NCI-H345 (cell line): ENCODE data around the gene LYZ.
"Not testable (repeated sequence)": the region's sequence is repeated elsewhere in the genome, so short reads cannot be mapped to it uniquely, and the experiment has no call there.

Experiments
- DNase-seq: peaks from one replicate; lab custom pipeline; 2025; lab: John Stamatoyannopoulos, UW

LYZ gene

DNA sequence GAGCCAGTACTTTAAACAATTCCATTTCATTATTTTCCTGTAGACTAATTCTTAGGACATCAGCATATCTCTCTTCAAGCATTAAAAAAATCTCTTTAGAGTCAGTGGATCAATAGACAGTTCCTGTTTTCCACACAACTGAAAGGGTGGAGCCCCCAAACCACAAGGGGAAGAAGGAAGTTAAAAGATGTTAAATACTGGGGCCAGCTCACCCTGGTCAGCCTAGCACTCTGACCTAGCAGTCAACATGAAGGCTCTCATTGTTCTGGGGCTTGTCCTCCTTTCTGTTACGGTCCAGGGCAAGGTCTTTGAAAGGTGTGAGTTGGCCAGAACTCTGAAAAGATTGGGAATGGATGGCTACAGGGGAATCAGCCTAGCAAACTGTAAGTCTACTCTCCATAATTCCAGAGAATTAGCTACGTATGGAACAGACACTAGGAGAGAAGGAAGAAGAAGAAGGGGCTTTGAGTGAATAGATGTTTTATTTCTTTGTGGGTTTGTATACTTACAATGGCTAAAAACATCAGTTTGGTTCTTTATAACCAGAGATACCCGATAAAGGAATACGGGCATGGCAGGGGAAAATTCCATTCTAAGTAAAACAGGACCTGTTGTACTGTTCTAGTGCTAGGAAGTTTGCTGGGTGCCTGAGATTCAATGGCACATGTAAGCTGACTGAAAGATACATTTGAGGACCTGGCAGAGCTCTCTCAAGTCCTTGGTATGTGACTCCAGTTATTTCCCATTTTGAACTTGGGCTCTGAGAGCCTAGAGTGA lies at the start of gene LYZ:
TSS of gene LYZ (plus strand) at position 220 of the 777 bp plus-strand sequence. CDS start at position 248, 28 bp downstream.
- DNase-seq = no peak

DNA sequence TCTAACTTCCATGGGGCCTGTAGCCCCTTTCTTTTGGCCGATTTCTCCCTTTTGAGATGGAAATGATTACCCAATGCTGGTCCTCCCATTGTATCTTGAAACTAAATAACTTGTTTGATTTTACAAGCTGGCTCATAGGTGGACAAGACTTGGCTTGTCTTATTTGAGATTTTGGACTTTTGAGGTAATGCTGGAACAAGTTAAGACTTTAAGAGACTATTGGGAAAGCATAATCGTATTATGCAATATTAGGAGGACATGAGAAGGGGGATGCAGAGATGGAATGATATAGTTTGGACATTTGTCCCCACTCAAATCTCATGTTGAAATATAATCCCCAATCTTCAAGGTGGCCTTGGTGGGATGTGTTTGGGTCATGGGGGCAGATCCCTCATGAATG lies 49.2 kb upstream of the LYZ start:
- no peak for DNase-seq

DNA sequence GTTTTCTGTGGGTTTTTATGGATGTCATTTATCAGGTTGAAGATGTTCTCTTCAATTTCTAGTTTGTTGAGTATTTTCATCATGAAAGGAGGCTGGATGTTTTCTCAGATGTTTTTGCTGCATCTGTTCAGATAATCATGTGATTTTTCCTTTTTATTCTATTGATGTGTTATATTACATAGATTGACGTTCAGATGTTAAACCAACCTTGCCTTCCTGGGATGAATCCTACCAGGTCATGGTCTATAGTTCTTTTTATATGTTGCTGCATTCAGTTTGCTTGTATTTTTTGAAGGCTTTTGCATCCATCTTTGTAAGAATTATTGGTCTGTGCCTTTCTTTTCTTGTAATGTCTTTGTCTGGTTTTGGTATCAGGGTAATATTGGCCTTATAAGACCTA lies 43.9 kb upstream of the LYZ start:
- DNase-seq = no peak

DNA sequence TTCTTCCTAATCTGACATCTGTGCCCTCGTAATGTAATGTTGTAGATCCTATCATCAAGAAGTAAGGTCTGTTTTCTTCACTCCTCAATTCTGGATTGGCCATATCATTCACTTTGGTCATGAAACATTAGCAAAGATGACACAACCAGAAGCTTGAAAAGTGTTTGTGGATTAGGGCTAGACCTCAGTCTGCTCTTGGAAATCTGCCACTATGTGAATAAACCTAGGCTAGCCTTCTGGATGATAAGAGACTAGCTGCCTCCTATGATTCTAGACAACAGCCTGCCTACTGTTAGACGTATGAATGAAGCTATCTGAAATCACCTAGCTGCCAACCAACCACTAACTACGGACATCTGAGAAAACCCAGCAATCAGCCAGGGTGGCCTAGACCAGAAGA lies 38.7 kb upstream of the LYZ start:
- no peak for DNase-seq

DNA sequence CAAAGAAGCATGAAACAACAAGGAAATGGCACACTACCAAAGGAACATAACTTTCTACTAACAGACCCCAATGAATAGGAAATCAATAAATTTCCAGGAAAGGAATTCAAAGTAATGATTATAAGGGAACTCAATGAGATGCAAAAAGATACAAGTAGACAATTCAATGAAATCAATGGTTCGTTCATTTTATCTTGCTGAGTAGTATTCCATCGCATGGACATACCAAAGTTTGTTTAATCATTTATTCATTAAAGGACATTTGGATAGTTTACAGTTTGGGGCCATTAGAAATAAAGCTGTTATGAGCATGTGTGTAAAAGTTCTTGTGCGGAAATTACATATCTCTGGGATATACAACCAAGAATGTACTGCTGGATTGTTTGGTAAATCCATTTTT lies 35.0 kb upstream of the LYZ start:
- no peak for DNase-seq

DNA sequence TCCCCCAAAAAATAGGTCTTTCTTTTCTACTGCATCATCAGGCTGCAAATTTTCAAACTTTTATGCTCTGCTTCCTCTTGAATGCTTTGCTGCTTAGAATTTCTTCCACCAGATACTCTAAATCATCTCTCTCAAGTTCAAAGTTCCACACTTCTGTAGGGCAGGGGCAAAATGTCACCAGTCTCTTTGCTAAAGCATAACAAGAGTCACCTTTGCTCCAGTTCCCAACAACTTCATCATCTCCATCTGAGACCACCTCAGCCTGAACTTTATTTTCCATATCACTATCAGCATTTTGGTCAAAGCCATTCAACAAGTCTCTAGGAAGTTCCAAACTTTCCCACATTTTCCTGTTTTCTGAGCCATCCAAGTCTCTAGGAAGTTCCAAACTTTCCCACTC lies 31.4 kb upstream of the LYZ start:
- not testable (repeated sequence) for DNase-seq

DNA sequence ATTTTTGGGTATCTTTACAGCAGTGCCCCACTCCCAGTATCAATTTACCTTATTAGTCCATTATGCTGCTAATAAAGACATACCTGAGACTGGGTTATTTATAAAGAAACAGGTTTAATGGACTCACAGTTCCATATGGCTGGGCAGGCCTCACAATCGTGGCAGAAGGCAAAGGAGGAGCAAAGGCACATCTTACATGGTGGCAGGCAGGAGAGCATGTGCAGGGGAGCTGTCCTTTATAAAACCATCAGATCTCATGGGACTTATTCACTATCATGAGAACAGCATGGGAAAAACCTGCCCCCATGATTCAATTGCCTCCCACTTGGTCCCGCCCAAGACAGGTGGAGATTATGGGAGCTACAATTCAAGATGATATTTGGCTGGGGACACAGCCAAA lies 30.9 kb upstream of the LYZ start:
- not testable (repeated sequence) for DNase-seq

DNA sequence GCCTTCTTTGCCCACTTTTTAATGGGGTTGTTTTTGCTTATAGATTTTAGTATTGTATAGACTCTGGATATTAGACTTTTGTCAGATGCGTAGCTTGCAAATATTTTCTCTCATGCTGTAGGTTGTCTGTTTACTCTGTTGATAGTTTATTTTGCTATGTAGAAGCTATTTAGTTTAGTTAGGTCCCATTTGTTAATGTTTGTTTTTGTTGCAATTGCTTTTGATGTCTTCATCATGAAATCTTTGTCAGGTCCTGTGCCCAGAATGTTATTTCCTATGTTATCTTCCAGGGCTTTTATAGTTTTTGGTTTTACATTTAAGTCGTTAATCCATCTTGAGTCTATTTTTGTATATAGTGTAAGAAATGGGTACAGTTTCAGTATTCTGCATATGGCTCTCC lies 30.0 kb upstream of the LYZ start:
- no peak for DNase-seq

DNA sequence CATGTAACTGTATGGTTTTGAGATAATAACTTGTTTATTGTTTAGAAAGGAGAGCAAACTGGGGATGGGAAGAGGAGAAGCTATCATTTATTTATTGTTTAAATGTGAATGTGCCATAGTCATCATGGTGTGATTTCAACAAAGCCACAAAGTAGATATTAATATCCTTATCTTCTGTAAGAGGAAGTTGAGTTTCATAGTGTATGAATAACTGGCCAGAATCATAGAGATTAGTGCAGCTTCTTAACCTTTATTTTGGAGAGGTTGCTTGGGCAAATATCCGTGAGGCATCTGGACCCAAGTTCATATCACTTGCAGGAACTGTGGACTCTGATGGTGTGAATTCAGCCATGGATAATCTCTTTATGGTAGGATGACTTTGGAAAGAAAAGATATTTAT lies 26.8 kb upstream of the LYZ start:
- no peak for DNase-seq

DNA sequence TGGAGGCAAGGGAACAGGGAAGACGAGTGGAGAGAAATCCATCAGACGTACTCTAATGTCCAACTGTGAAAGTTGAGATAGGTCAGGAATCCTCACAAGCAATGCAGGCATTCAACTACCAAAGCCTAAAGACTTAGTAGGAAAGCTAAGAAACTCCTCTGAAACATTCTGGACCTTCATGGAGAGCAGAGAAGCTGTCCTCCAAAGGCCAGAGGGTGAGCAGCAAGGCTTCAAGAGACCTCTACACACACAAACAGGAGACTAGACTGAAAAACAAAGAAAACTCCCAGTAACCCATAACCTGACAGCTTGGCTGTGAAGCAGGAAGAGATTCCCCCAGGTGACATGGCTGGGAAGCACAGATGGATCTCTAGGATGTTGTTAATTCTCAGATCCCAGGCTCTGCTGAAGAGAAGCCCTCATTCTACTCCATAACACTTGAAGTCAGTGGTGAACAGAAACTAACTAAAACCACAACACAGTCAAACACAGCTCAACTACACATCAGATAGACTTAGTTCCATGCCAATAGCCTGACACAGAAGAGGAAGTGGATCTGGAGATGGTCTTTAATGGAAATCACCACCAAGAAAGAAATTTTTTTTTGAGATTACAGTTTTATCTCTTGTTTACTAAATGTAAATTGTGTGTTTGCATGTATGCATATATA lies 23.2 kb upstream of the LYZ start:
- DNase-seq = no peak

DNA sequence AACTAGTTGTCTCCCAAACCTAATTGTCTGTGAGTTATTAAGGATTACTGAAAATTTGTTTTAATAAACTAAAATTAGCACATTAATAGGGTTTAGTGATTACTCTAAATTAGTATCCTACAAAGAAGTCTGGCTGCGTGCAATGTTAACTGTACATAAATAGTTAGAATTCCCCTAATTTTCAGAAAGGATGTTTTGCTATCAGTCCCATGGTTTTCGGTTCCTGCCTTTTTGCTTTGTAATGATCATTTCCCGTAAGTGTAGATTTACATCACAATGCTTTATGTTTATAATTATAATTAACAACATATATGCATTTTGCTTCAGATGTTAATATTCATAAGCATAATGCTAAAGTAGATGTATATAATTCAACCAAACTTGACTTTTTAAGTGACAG lies 19.8 kb upstream of the LYZ start:
- DNase-seq = no peak

DNA sequence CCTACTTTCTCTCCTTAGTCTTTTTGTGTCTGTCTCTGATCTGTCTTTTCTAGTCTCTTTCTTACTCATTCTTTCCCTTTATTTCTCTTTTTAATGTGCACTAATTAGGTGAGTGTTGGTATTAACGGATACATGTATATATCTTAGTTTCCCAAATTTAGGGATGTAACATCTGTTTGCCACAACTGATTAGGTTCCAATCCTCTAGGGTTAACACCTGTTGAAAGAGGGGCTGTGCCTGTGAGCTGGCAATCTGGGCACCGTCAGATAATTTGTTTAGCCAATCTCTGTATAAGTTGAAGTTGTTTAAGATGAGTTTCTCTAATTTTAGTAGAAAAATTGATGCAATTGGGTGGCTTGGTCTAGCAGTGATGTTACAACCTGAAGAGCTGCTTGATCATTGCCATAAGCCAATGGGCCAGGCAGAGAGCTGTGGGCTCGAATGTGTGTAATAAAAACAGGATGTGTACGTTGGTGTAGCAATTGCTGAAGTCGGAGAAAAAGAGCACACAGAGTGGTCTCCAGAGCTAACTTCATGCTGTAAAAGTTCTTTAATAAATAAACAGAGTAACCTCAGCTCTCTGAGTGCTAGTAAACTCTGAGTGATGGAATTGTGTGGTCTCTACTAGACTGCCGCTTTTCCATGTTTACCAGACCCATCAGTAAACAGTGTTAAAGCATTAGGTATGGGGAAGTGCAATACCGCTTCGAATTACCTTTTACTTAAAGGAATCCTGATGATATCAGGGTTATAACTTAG lies 18.3 kb upstream of the LYZ start:
- no peak for DNase-seq

DNA sequence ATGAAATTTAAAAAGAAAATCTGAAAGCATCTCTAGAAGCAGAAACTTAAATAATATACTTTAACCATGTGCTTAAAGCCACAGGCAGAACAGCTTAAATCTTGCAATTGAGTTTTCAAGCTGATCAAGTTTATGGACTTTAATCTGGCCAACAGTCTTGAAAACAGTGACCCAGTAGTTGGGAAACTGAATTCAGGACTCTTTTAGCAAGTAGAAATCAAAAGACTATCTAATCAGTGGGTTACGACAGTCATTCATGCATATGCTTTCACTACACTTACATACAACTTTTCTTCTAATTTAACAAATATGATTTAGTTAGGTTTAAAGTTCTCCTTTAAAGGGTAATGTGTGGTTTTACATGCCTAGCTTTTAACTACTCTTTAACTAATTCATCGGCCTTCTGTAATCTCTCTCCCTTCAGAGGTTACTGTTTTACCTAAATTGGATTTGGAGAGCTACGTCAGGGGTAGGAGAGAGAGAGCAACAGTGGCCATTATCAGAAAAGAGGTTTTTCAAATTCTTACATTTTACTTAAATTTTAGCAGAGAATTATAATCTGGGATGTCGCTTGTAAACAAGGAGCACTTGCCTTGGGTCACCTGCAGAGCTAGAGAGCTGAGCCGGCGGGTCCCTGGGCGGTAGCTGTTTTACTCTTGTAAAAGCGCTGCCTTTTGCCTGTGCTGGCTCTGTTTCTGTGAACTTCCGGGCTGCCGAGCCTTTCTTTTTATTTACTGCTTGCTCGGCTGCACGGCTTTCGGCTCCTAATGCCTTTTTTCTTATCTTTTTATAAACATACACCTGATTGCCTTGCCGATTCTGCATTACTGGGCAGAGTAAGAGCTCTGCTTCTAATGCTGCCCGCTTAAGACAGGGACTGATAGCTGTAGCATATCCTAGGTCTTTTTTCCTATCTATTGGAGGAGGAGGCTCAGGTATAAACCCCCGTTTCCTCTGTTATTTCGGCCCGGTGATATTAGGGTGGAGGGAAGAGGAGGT lies 17.4 kb upstream of the LYZ start:
- DNase-seq = no peak

DNA sequence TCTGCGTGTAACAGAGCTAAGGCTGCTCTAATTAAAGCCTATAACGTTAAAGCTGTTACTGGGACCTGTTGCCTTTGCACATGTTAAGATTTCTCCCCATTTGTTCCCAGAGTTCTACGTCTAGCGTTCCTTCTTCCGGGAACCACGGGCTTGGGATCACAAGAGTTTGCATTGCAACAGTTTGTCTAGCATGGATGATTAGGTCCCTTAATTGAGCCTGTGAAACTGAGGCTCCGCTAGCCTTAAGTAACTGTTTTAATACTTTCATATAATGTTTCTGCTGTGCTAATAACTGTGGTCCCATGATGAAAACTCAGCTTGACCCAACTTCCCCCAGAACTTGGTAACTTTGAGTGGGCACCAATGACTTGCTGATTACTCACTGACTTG lies 16.7 kb upstream of the LYZ start:
- DNase-seq = no peak

DNA sequence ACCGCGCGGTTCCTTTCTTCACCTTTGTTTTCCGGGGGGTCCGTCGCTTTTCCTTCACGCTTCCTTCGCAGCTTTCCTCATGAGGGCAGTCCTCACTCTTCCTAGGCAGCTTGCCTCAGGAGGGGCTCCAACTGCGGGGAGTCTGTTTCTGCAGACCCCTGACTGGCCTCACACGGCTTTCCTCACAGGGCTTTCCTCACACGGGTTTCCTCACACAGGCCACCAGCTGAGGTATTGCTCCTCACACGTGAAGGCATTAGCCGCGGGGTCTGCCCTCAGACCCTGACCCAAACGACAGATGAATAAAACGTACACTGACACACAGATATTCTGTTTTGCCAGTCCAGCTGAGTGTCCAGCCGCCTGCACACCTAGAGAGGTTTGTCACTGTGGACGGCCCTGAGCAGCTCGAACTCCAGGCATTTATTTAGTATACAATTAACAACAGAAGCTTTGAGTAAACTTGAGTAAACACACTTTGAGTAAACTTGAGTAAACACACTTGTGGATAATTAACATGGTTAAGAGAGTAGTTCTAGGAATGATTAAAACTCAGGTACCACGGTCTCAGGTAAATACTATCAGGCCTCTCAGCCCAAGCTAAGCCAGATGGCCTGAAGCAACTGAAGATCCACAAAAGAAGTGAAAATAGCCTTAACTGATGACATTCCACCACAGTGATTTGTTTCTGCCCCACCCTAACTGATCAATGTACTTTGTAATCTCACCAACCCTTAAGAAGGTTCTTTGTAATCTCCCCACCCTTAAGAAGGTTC lies 16.1 kb upstream of the LYZ start:
- no peak for DNase-seq

DNA sequence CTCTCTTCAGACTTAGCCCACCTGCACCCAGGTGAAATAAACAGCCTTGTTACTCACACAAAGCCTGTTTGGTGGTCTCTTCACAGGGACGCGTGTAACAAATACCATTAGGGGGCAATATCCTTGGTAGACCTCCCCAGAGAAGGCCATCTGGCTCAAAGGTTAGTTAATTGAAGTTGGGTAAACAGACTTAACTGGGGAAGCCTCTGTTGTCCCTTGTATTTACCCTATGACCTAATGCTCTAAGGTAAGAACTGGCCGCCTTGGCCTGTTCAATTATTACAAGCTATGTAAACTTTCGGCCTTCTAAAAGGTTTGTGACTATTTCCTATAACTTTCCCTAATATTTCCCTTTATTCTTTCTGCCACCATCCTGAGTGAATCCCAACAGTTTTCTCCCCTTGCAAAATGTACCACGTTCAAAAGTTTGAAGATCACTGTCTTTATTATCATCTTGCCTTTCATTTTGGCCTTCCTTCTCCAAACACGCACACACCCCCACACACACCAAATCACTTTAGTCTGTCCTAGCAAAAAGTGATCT lies 15.3 kb upstream of the LYZ start:
- no peak for DNase-seq

DNA sequence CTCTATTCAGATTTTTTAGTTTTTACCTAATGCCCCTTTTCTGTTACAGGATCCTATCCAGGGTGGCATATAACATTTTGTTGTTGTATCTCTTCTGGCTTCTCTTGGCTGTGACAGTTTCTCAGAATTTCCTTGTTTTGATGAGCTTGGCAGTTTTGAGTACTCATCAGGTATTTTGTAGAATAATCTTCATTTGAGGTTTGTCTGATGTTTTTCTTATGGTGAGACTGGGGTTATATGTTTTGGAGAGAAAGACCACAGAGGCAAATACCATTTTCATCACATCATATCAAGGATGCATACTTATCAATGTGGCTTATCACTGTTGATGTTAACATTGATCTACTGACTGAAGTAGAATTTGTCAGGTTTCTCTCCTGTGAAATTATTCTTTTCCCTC lies 14.0 kb upstream of the LYZ start:
- no peak for DNase-seq

DNA sequence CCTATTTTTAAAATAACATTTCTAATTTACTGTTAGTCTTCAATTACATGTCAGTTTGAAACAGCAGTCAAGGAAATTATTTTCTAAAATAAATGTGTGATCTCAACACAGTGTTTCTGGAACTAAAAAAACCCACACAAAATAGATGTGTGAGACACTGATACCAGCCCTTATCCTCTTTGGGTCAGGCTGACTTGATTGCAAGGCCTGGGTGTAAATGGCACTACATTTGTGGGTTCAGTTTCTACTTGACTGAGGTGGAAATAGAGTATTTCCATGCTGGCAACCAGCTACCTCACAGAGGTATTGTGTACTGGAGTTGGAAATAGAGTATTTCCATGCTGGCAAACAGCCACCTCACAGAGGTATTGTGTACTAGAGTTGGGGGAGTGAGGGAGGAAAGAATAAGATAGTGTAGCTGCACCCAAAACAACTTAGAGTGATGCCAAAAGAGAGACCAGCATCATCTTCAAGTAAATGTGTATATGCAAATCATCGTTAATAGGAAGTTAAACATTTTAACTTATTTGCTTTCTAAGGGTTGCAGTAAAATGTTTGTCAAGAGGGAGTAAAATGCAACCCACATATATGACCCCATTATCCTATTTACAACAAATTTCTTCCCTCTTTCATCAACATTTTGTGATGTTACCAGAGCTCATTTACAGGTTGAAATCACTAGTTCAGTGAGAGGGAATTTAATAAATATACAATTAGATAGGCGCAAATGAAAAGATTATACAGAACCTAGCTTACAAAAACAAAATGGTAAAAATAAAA lies 10.7 kb upstream of the LYZ start:
- DNase-seq = no peak

DNA sequence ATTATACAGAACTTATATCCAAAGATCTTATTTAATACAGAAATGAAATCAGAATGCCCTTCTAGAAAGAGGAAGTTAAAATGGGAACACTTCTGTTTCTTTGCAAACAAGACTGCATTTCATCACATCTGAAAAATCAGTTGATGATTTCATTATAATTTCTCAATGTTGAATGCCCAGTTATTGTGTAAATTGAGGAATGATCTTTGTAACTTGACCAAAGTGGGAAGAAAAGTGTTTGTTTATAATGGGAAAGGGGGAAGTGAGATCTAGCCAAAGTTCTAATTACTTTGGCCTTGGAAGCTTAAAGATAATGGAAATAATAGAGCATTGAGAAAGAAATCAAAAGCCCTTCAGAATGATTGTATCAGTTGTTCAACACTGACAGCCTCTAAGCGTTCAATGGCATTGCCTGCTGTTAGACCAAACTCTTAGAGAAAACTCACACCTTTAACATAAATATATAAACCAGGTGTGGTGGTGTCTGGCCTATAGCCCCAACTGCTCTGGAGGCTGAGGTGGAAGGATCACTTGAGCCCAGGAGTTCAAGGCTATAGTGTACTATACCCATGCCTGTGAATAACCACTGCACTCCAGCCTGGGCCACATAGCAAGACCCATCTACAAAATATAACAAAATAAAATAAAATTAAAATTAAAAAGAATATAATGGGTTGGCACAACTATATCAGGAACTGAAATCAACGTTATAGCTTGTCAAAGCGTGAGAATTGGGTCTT lies 9.9 kb upstream of the LYZ start:
- no peak for DNase-seq
